ENCODE data around the gene EPS15. TPM values are rescaled to one million over a fixed set of nuclear protein-coding genes. Genes with fewer than 3 reads are reported as not detected.

The EPS15 gene
- total and polyA plus RNA-seq, 10 of the 15 experiments (the other 5 are each of a cell fraction or from before 2014, with no cell fraction given) = 24.7 to 87.8 (median 56.3) TPM

DNA sequence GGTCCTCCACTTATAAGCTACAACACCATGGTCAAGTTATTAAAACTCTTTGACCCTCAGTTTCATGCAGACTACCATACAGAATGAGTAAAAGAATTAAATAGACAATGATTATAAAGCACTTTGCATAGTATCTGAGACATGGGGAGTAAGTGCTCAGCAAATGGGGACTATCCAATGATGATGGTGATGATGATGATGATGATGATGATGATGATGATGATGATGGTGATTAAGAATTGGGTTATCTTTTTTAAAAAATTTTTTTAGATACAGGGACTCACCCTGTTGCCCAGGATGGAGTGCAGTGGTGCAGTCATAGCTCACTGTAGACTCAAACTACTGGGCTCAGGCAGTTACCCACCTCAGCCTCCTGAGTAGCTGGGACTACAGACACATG is 8.1 kb upstream of the EPS15 start:
- intact Hi-C loops (cut with micrococcal nuclease; ENCODE audit: unreplicated experiment) (no loop called here), in situ Hi-C loops (cut with MboI) (no loop called here)
- H3K9ac ChIP-seq (ENCODE audit: control insufficient read depth, insufficient read depth, low read length) = no peak overlapping the region
- ChIA-PET POLR2A (interaction anchor here (0.7 to 1.1 kb wide), 4 partner anchors 9 to 360 kb away, joined by 3 to 6 read pairs (median 5); partner anchors contain the start of gene EPS15), CTCF (interaction anchor here (1.2 kb wide), 1 partner anchor 8 kb away, joined by 5 read pairs; no protein-coding TSS in a partner anchor), SMC1A (ENCODE audit: uncharacterized antibody, unreplicated experiment) (interaction anchor here (0.8 to 1.5 kb wide), 4 partner anchors 8 to 104 kb away, joined by 3 to 6 read pairs (median 4); no protein-coding TSS in a partner anchor), RAD21 (ENCODE audit: unreplicated experiment) (interaction anchor here (1.1 kb wide), 1 partner anchor 19 kb away, joined by 3 read pairs; no protein-coding TSS in a partner anchor)
- H3K4me2 ChIP-seq (ENCODE audit: control insufficient read depth, insufficient read depth) = no peak overlapping the region
- TF ChIP-seq POLR2AphosphoS5 (IDR thresholded peaks at IDR 0.05; ENCODE audit: low read length) (no peak), NR2C1 (IDR thresholded peaks at IDR 0.05) (no peak), PML (IDR thresholded peaks at IDR 0.05; ENCODE audit: low read length) (no peak), SMC3 (IDR thresholded peaks at IDR 0.05; ENCODE audit: borderline replicate concordance, low read length) (no peak), SMAD1 (IDR thresholded peaks at IDR 0.05; ENCODE audit: low read depth, partially characterized antibody) (no peak), ZNF384 (IDR thresholded peaks at IDR 0.05; ENCODE audit: borderline replicate concordance, low read depth, low read length) (no peak), WRNIP1 (IDR thresholded peaks at IDR 0.05; ENCODE audit: borderline replicate concordance, low read depth, low read length) (no peak), CHD4 (IDR thresholded peaks at IDR 0.05) (no peak), NFYB (IDR thresholded peaks at IDR 0.05; ENCODE audit: insufficient read depth, low read depth, low read length) (no peak)
- FAIRE-seq = no peak
- no peak overlapping the region for H3K4me3 ChIP-seq
- no peak for DNase-seq (ENCODE audit: low read depth, low spot score)
- H3K4me1 ChIP-seq (ENCODE audit: control insufficient read depth, insufficient read depth, low read length) = no peaks in the 10 kb centered on the region
- H3K9me3 ChIP-seq (replicated peaks; ENCODE audit: control insufficient read depth, insufficient read depth, low read length) = no peaks in the 10 kb centered on the region
- no peak overlapping the region for H2AFZ ChIP-seq (ENCODE audit: control insufficient read depth, low read depth, low read length)
- no TSS peak for BruUV-seq (replicated peaks)
- no peaks in the 10 kb centered on the region for H4K20me1 ChIP-seq (ENCODE audit: control insufficient read depth, insufficient read depth)
- H3K27me3 ChIP-seq (replicated peaks in 1 of 2; ENCODE audit: control insufficient read depth in 2 of 2, insufficient read depth in 2 of 2, low read length in 1 of 2) = no peaks in the 10 kb centered on the region
- no peaks in the 10 kb centered on the region for H3K79me2 ChIP-seq (ENCODE audit: control insufficient read depth, insufficient read depth, low read length)
- no peak for ATAC-seq
- no peaks in the 10 kb centered on the region; a peak in 1 of 4 replicates for H3K36me3 ChIP-seq (ENCODE audit: control insufficient read depth in 2 of 2, insufficient read depth in 2 of 2, low read length in 1 of 2)
- no peak overlapping the region for H3K27ac ChIP-seq (ENCODE audit: control insufficient read depth, insufficient read depth)
